Hepatocyte (in vitro differentiated cells): ENCODE data around the gene TUBB3. TPM values are rescaled to one million over a fixed set of nuclear protein-coding genes. Genes with fewer than 3 reads are reported as not detected.

Source experiments
- DNase-seq: peaks from one replicate; pipeline ENCODE4 v3.0.0-alpha.2; 2016; ENCODE audit warnings: low spot score
- H2AFZ ChIP-seq: fragments of 200-600 bp; sonication (generic); 2 replicates; pipeline ENCODE4 v1.6.0; 2016; ENCODE audit warnings: antibody characterized with exemption, mild to moderate bottlenecking
- H3K27ac ChIP-seq: fragments of 200-600 bp; sonication (generic); 2 replicates; pipeline ENCODE4 v1.5.1; 2016; ENCODE audit warnings: mild to moderate bottlenecking
- H3K27me3 ChIP-seq: fragments of 200-600 bp; sonication (generic); 2 replicates; pipeline ENCODE4 v1.6.1; 2016
- H3K36me3 ChIP-seq: fragments of 200-600 bp; sonication (generic); replicated peaks from 2 replicates; pipeline ENCODE4 v1.5.1; 2016; ENCODE audit warnings: low read depth; ENCODE audit not compliant: insufficient read depth
- H3K4me1 ChIP-seq: fragments of 200-600 bp; sonication (generic); 2 replicates; pipeline ENCODE4 v1.5.1; 2016; ENCODE audit warnings: mild to moderate bottlenecking, moderate library complexity; ENCODE audit not compliant: insufficient read depth
- H3K4me2 ChIP-seq: fragments of 200-600 bp; sonication (generic); 2 replicates; pipeline ENCODE4 v1.6.0; 2016
- H3K4me3 ChIP-seq: fragments of 200-600 bp; sonication (generic); 2 replicates; pipeline ENCODE4 v1.5.1; 2016; ENCODE audit warnings: mild to moderate bottlenecking
- H3K79me2 ChIP-seq: fragments of 200-600 bp; sonication (generic); 2 replicates; pipeline ENCODE4 v1.6.0; 2017; ENCODE audit warnings: mild to moderate bottlenecking
- H3K9me2 ChIP-seq: fragments of 200-600 bp; sonication (generic); replicated peaks from 2 replicates; pipeline ENCODE4 v1.6.0; 2017; ENCODE audit warnings: mild to moderate bottlenecking; ENCODE audit not compliant: insufficient read depth
- H3K9me3 ChIP-seq: fragments of 200-600 bp; sonication (generic); 2 replicates; pipeline ENCODE4 v1.5.1; 2016; ENCODE audit warnings: low read depth, mild to moderate bottlenecking
- H4K20me1 ChIP-seq: fragments of 200-600 bp; sonication (generic); 2 replicates; pipeline ENCODE4 v1.6.0; 2016; ENCODE audit warnings: mild to moderate bottlenecking; ENCODE audit not compliant: insufficient read depth, poor library complexity, severe bottlenecking
- EZH2 ChIP-seq: fragments of 200-600 bp; sonication (generic); IDR thresholded peaks from 2 replicates; pipeline ENCODE4 v1.6.1; 2016; ENCODE audit warnings: antibody characterized with exemption, mild to moderate bottlenecking, borderline replicate concordance
- EZH2phosphoT487 ChIP-seq: fragments of 200-600 bp; sonication (generic); IDR thresholded peaks from one replicate; pipeline ENCODE4 v1.6.1; 2018; ENCODE audit warnings: antibody characterized with exemption, mild to moderate bottlenecking, low read depth, moderate library complexity; ENCODE audit not compliant: unreplicated experiment, severe bottlenecking
- WGBS: methylation state at CpG from one replicate; pipeline ENCODE4 v1.1.6; 2016; ENCODE audit warnings: low lambda C conversion rate; ENCODE audit errors: missing lambda C conversion rate; 5-methylcytosine and 5-hydroxymethylcytosine counted together
- polyA plus RNA-seq: library from polyadenylated mRNA; unstranded; fragments of >200 nt; fragmentation: Nextera tagmentation; extraction: Ambion mirVana; gene quantifications from 2 replicates; pipeline ENCODE4 v1.2.1, GENCODE V29; 2016
- total RNA-seq: library from RNA; depleted of rRNA; stranded (reverse); fragments of >200 nt; gene quantifications from 2 replicates; pipeline ENCODE4 v1.2.3, GENCODE V29; 2014
- TF ChIP-seq, protein P1 (sequence below): fragments of 200-600 bp; sonication (generic); IDR thresholded peaks from 2 replicates; pipeline ENCODE4 v1.5.1; 2016; ENCODE audit warnings: antibody characterized with exemption, mild to moderate bottlenecking; ENCODE audit not compliant: poor library complexity

Gene TUBB3
- total and polyA plus RNA-seq, 2 experiments from 2014 or later, result 69.3 to 87.2 TPM

DNA sequence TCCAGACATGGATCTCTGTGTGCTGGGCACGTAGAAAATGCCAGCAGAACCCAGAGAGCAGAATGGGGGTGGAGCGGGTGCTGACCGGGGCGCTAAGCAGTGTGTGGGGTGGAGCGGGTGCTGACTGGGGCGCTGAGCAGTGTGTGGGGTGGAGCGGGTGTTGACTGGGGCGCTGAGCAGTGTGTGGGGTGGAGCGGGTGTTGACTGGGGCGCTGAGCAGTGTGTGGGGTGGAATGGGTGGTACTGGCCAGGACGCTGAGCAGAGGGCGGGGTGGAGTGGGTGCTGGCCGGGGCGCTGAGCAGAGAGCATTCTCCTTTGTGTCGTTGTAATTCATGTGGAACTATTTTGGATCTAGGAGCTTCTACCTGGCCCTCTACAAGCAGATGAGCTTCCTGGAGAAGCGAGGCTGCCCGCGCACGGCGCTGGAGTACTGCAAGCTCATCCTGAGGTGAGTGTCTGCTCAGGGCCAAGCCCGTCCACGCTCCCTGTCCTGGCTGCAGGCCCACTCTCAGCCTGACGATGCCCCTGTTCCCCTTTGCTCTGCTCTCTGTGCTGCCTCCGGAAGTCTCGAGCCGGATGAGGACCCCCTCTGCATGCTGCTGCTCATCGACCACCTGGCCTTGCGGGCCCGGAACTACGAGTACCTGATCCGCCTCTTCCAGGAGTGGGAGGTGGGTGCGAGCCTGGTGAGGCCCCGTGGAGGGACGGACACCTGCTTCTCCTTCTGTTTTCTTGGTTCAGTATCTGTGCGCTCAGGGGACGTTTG lies 24.8 kb upstream of the TUBB3 start:
- TF ChIP-seq EZH2phosphoT487, result no peak
- TF ChIP-seq, protein P1, sequence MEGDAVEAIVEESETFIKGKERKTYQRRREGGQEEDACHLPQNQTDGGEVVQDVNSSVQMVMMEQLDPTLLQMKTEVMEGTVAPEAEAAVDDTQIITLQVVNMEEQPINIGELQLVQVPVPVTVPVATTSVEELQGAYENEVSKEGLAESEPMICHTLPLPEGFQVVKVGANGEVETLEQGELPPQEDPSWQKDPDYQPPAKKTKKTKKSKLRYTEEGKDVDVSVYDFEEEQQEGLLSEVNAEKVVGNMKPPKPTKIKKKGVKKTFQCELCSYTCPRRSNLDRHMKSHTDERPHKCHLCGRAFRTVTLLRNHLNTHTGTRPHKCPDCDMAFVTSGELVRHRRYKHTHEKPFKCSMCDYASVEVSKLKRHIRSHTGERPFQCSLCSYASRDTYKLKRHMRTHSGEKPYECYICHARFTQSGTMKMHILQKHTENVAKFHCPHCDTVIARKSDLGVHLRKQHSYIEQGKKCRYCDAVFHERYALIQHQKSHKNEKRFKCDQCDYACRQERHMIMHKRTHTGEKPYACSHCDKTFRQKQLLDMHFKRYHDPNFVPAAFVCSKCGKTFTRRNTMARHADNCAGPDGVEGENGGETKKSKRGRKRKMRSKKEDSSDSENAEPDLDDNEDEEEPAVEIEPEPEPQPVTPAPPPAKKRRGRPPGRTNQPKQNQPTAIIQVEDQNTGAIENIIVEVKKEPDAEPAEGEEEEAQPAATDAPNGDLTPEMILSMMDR, result no peak
- no peak for TF ChIP-seq EZH2
- Histone ChIP-seq H3K36me3 (no peaks in the 10 kb centered on the region), H3K4me3 (no peak overlapping the region), H4K20me1 (no peaks in the 10 kb centered on the region), H3K27me3 (no peaks in the 10 kb centered on the region), H3K4me1 (no peaks in the 10 kb centered on the region), H3K4me2 (no peak overlapping the region), H3K27ac (no peak overlapping the region), H3K9me2 (no peaks in the 10 kb centered on the region), H3K79me2 (peaks cover 3% of the 10 kb centered on the region), H3K9me3 (no peaks in the 10 kb centered on the region), H2AFZ (no peak overlapping the region)
- DNase-seq, result no peak
- 97% methylated on average over 33 of the region's 36 CpGs for whole genome bisulfite sequencing

DNA sequence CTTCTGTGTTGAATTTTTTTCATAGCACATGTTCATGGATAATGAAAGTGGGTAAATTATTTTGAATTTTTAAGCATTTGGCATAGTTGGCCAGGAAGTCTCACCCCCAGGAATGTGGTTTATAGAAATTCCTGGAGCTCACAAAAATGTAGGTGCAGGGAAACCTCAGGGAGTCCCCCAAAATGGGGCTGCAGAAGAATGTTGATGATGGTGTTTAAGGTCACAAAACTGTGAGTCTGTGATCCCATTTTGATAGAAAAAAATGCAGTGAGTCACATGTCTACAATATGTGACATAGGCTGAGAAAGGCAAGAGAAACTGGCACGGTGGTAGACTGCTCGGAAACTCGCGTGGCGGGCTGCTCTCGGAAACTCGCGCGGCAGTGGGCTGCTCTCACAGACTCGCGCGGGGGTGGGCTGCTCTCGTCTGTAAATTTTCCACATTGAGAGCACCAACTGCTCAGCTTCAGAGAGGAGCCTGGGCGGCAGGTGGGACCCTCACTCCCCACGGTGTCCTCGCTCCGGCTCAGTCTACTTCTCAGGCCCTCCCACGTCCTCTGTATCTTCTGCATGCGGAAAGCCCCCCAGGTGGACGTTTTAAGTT lies 23.2 kb upstream of the TUBB3 start:
- no peak overlapping the region for H3K4me3 ChIP-seq
- TF ChIP-seq EZH2phosphoT487 (no peak), EZH2 (no peak)
- TF ChIP-seq, protein P1, result no peak
- H3K79me2 ChIP-seq, result peaks cover 3% of the 10 kb centered on the region
- H3K36me3 ChIP-seq, result no peaks in the 10 kb centered on the region
- H2AFZ ChIP-seq, result no peak overlapping the region
- DNase-seq, result no peak
- H3K9me2 ChIP-seq, result no peaks in the 10 kb centered on the region
- H4K20me1 ChIP-seq, result no peaks in the 10 kb centered on the region
- no peaks in the 10 kb centered on the region for H3K27me3 ChIP-seq
- WGBS, result 94% methylated on average over 20 of the region's 20 CpGs
- no peak overlapping the region for H3K4me2 ChIP-seq
- no peaks in the 10 kb centered on the region for H3K4me1 ChIP-seq
- no peaks in the 10 kb centered on the region for H3K9me3 ChIP-seq
- no peak overlapping the region for H3K27ac ChIP-seq

DNA sequence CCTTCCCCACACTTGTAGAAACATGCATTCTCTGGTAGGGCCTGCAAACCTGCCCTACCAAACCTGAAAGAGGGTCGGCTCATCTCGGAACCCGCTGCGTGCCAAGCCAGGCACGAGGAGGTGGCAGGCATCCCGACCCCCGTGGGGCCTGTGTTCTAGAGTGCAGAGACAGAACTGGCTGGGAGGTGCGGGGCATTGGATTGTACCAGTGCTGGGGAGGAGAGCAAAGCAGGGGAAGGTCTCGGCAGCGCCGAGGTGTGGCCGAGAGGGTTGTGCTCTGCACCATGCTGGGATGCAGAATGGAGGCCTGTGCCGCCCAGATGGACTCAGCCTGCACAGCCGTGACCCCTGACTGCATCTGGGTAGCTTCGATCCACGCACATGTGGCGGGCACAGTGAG lies 22.3 kb upstream of the TUBB3 start:
- Histone ChIP-seq H3K9me2 (no peaks in the 10 kb centered on the region), H3K27ac (no peak overlapping the region), H3K4me1 (no peaks in the 10 kb centered on the region), H3K4me3 (no peak overlapping the region), H3K36me3 (no peaks in the 10 kb centered on the region), H4K20me1 (no peaks in the 10 kb centered on the region), H3K27me3 (no peaks in the 10 kb centered on the region), H3K79me2 (peaks cover 3% of the 10 kb centered on the region), H3K9me3 (no peaks in the 10 kb centered on the region), H2AFZ (no peak overlapping the region), H3K4me2 (no peak overlapping the region)
- 97% methylated on average over 17 of the region's 17 CpGs for WGBS
- TF ChIP-seq EZH2 (no peak), EZH2phosphoT487 (no peak)
- TF ChIP-seq, protein P1, result no peak
- no peak for DNase-seq
